Stomach smooth muscle (tissue), 2 donors: ENCODE results near the gene MAP4K2.

Source experiments
- H3K27ac ChIP-seq: one replicate; pipeline ENCODE4 v1.7.0; 2013; ENCODE audit warnings: mild to moderate bottlenecking, low read length, inconsistent platforms
- H3K27me3 ChIP-seq, 2 donors: one replicate each; pipeline ENCODE4 v1.7.0; 2013; ENCODE audit warnings: low read length in 2 of 2; ENCODE audit not compliant: insufficient read depth in 2 of 2, control insufficient read depth in 1 of 2
- H3K36me3 ChIP-seq, 2 donors: one replicate each; pipeline ENCODE4 v1.7.0; 2013; ENCODE audit warnings: low read length in 2 of 2; ENCODE audit not compliant: control insufficient read depth in 2 of 2, insufficient read depth in 2 of 2
- H3K4me1 ChIP-seq: one replicate; pipeline ENCODE4 v1.7.0; 2013; ENCODE audit warnings: low read length; ENCODE audit not compliant: control insufficient read depth, insufficient read depth
- H3K4me3 ChIP-seq, 2 donors: one replicate each; pipeline ENCODE4 v1.7.0; 2013; ENCODE audit warnings: low read length in 2 of 2
- H3K9ac ChIP-seq, 2 donors: one replicate each; pipeline ENCODE4 v1.7.0; 2013; ENCODE audit warnings: low read length in 2 of 2, mild to moderate bottlenecking in 1 of 2
- H3K9me3 ChIP-seq, 2 donors: one replicate each; pipeline ENCODE4 v1.7.0; 2013; ENCODE audit warnings: low read length in 2 of 2; ENCODE audit not compliant: control insufficient read depth in 2 of 2
- donor health status: healthy.
- donor health status: Pancreatic carcinoma.

MAP4K2 gene

GRCh38 chr11:64844330-64845128 is 41.5 kb upstream of the MAP4K2 start, which contains the start of gene CDC42BPG:
Gene CDC42BPG (minus strand): TSS chr11:64844653. CDS start chr11:64844569, 84 bp downstream.
- H3K9ac ChIP-seq, result no peak within 1 kb of the TSS
- H3K9me3 ChIP-seq, result no peaks in the 10 kb centered on the region
- peak within 1 kb of the TSS in 1 of 2 donors; percentile 49 for H3K4me3 ChIP-seq
- no peak within 1 kb of the TSS for H3K27ac ChIP-seq
- H3K27me3 ChIP-seq, result peaks cover 0 to 8% of the 10 kb centered on the region in 2 donors
- H3K36me3 ChIP-seq, result no peaks in the 10 kb centered on the region
- peaks cover 21% of the 10 kb centered on the region for H3K4me1 ChIP-seq

- H3K27ac ChIP-seq, result no peak overlapping the region
- peaks cover 0 to 8% of the 10 kb centered on the region in 2 donors for H3K27me3 ChIP-seq
- no peaks in the 10 kb centered on the region for H3K9me3 ChIP-seq
- H3K36me3 ChIP-seq, result no peaks in the 10 kb centered on the region
- no peak overlapping the region for H3K9ac ChIP-seq
- H3K4me1 ChIP-seq, result peaks cover 20% of the 10 kb centered on the region
- peak overlapping the region in 1 of 2 donors; percentile 49 for H3K4me3 ChIP-seq
Observed at GRCh38 chr11:64843686-64844329, 40.8 kb upstream of the MAP4K2 start.

DNA sequence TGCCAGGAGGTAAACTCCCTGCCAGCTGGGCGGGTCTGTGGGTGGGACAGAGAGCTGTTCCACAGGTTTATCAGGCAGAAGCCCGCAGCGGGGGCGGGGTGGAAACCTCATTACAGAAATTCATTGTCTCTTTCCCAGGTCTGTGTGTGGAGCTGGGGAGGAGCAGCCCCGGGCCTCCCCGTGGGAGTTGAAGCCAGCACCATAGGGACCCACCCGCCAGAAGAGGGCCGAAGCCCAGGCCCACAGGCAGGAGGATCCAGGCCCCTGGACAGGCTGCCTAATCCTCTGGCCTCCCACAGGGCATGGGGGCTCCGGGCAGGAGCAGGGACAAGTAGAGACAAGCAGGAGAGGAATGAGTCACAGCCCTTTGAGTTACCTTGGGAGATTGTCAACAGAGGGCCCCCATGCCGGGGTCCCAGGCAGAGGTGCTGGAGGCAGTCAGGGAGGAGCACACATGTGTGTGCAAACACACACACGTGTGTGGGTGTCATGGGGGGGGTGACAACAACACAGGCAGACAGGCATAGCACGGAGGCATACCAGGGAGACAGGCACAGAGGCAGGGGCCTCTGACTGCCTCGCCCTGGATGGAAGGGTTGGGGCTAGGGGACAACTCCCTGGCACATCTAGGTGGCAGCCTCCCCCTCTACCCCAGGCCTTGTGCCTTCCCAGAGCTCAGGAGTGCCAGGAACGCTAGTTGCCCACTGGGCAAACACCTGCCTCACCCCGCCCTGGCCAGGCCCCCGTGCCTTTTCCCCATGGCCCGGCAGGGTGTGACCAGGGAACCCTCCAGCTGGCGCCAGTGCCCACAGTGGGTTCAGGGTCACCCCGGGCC is 40.1 kb upstream of the MAP4K2 start:
- H3K9ac ChIP-seq, result no peak overlapping the region
- peaks cover 16% of the 10 kb centered on the region for H3K4me1 ChIP-seq
- no peaks in the 10 kb centered on the region for H3K9me3 ChIP-seq
- H3K27ac ChIP-seq, result no peak overlapping the region
- no peaks in the 10 kb centered on the region for H3K36me3 ChIP-seq
- peaks cover 0 to 8% of the 10 kb centered on the region in 2 donors for H3K27me3 ChIP-seq
- H3K4me3 ChIP-seq, result no peak overlapping the region

GRCh38 chr11:64842366-64842759 is 39.3 kb upstream of the MAP4K2 start:
- Histone ChIP-seq H3K9ac (no peak overlapping the region), H3K27me3 (peaks cover 0 to 8% of the 10 kb centered on the region in 2 donors), H3K27ac (no peak overlapping the region), H3K4me3 (no peak overlapping the region), H3K4me1 (peaks cover 14% of the 10 kb centered on the region), H3K36me3 (no peaks in the 10 kb centered on the region), H3K9me3 (no peaks in the 10 kb centered on the region)

- Histone ChIP-seq H3K9ac (no peak overlapping the region), H3K27ac (no peak overlapping the region)
Observed at GRCh38 chr11:64841592-64842365, 38.8 kb upstream of the MAP4K2 start.

DNA sequence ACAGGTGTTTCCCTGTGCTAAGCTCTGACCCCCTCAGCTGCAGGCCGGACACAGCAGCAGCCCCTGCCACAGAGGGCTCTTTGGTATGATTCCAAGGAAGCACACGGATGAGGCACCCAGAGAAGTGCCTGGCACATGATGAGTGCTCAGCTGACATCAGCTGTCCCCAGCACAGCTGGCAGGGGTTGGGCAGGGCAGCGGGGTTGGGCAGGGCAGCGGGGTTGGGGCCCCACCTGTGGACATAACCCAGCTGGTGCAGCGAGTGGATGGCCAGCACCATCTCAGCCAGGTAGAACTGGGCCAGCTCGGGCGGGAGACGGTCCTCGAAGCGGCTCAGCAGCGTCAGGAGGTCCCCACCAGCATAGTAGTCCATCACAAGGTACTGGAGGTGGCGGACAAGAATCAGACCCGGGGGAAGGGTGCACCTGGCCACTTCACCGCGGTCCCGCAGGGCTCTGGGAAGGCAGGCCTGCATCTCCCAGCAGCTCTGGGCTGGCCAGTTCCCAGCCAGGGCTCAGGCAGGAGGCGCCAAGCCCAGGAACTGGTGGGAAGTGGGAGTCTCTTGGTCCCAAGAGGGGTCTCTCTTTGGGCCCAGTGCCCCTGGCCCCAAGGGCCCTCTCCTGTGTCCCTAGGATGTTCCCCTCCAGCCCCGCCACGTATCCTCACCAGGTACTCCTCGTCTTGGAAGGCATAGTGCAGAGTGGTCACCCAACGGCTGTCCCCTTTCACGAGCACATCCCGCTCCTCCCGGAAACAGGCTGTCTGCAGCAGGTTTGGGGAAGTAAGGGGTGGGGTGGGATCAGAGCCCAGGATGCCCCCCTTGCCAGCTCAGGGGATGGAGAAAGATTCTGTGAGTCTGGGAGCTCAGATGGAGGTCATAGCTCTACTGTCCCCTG is 37.1 kb upstream of the MAP4K2 start:
- Histone ChIP-seq H3K27ac (no peak overlapping the region), H3K27me3 (peaks cover 0 to 7% of the 10 kb centered on the region in 2 donors)

More at GRCh38 chr11:64841592-64842365, 38.8 kb upstream of the MAP4K2 start:
- no peaks in the 10 kb centered on the region for H3K9me3 ChIP-seq
- H3K4me1 ChIP-seq, result peaks cover 8% of the 10 kb centered on the region
- H3K27me3 ChIP-seq, result peaks cover 0 to 8% of the 10 kb centered on the region in 2 donors
- no peak overlapping the region for H3K4me3 ChIP-seq
- H3K36me3 ChIP-seq, result no peaks in the 10 kb centered on the region

DNA sequence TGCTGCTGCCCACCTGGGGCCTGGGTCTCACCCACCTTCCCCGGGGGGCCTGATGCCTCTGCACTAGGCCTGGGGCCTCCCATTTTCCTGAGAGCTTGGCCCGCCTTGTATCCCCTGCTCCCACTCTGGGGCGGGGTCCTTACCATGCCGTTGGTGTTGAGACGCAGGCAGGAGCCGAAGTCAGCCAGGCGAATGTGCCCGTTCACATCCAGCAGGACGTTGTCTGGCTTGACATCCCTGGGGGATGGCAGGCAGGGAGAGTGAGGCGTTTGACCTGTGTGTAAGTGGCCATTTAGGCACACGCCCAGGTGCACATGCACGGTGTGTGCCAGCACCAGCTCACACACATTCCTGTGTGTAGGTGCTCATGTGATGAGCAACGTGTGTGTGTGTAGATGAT is 36.3 kb upstream of the MAP4K2 start:
- Histone ChIP-seq H3K27me3 (no peaks in the 10 kb centered on the region), H3K9me3 (no peaks in the 10 kb centered on the region), H3K27ac (no peak overlapping the region), H3K4me3 (no peak overlapping the region), H3K4me1 (no peaks in the 10 kb centered on the region), H3K9ac (no peak overlapping the region), H3K36me3 (no peaks in the 10 kb centered on the region)

More for the DNA sequence above, 37.1 kb upstream of the MAP4K2 start:
- Histone ChIP-seq H3K9me3 (no peaks in the 10 kb centered on the region), H3K4me3 (no peak overlapping the region), H3K9ac (no peak overlapping the region), H3K36me3 (no peaks in the 10 kb centered on the region), H3K4me1 (peaks cover 8% of the 10 kb centered on the region)

DNA sequence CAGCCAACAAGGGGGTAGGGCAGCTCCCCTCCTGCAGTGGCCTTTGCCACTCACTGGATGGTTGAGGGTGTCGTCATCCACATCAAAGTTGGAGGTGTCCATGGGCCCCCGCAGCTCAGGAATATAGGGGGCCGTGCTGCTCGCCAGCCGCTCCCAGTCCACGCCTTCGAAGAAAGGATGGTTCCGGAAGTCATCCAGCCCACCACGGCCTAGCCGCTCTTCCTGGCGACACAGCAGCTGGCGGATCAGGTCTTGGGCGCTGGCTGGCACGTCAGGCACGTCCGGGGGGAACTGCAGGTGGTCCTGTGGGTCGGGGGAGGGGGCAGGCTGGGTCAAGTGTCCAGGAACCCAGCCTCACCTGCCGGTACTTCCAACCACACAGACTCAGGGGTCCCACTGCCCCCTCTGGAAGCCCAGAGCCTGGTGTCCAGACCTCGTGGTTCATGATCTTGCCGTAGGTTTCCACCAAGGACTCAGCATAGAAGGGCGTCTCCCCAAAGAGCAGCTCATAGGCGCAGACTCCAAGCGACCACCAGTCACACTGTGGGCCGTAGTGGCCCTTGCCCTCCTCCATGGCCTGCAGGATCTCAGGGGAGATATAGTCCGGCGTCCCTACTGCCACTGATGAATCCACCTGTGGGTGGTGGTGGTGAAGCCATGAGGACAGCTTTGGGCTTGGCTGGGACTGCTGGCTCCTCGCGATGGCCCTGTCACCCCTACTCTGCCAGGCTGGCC is 35.8 kb upstream of the MAP4K2 start:
- Histone ChIP-seq H3K4me1 (no peaks in the 10 kb centered on the region), H3K27ac (no peak overlapping the region), H3K4me3 (no peak overlapping the region), H3K36me3 (no peaks in the 10 kb centered on the region), H3K9me3 (no peaks in the 10 kb centered on the region), H3K27me3 (no peaks in the 10 kb centered on the region), H3K9ac (no peak overlapping the region)

- Histone ChIP-seq H3K27me3 (no peaks in the 10 kb centered on the region), H3K4me1 (no peaks in the 10 kb centered on the region), H3K9me3 (no peaks in the 10 kb centered on the region), H3K27ac (no peak overlapping the region), H3K36me3 (no peaks in the 10 kb centered on the region), H3K4me3 (no peak overlapping the region), H3K9ac (no peak overlapping the region)
Observed at GRCh38 chr11:64837887-64838351, 34.9 kb upstream of the MAP4K2 start.
